Sigmoid colon (tissue), 7 donors: Measurements from ENCODE around the gene ZNF175. TPM values are rescaled to one million over a fixed set of nuclear protein-coding genes. Genes with fewer than 3 reads are reported as not detected.

Experiments
- polyA plus RNA-seq, 3 donors: library from polyadenylated mRNA; stranded (reverse); fragments of 200-250 nt; gene quantifications; one replicate each; pipeline ENCODE4 v1.2.3, GENCODE V29; 2013
- total RNA-seq, 4 donors: library from RNA; depleted of rRNA; stranded (reverse); fragments of >200 nt; gene quantifications; one replicate each; pipeline ENCODE4 v1.1.0, GENCODE V29; 2016
- donor health status: healthy with polysubstance abuse.
- donor health status: Bipolar disorder and iron deficiency.
- donor health status: healthy.

The ZNF175 gene
- total and polyA plus RNA-seq, 7 donors, result 1.4 to 5.8 (median 3.6) TPM

Other genes starting within 250 kb of the ZNF175 start
- 1 to 10 TPM in 1 of 4 donors, under 1 TPM in 3; 0.55 to 2.1 (median 0.70) TPM for gene VSIG10L, start 229.1 kb upstream of the ZNF175 start, total RNA-seq
- gene VSIG10L, start 229.1 kb upstream of the ZNF175 start, polyA plus RNA-seq, result 1 to 10 TPM; 1.2 to 1.9 (median 1.4) TPM
- gene ETFB, start 204.9 kb upstream of the ZNF175 start, total RNA-seq, result 100 to 1,000 TPM in 2 of 4 donors, 10 to 100 TPM in 2; 59.5 to 158 (median 88.3) TPM
- gene ETFB, start 204.9 kb upstream of the ZNF175 start, polyA plus RNA-seq, result 100 to 1,000 TPM; 170 to 361 (median 210) TPM
- gene CLDND2, start 202.3 kb upstream of the ZNF175 start, total RNA-seq, result not detected
- 1 to 10 TPM in 1 of 3 donors, under 1 TPM in 1, not detected in 1; 0.35 to 3.6 TPM for gene CLDND2, start 202.3 kb upstream of the ZNF175 start, polyA plus RNA-seq
- 1 to 10 TPM in 2 of 4 donors, not detected in 2; 1.2 to 3.0 TPM for gene NKG7, start 198.6 kb upstream of the ZNF175 start, total RNA-seq
- gene NKG7, start 198.6 kb upstream of the ZNF175 start, polyA plus RNA-seq, result 10 to 100 TPM in 1 of 3 donors, 1 to 10 TPM in 1, not detected in 1; 3.2 to 14.5 TPM
- gene LIM2, start 183.3 kb upstream of the ZNF175 start, total RNA-seq, result not detected
- gene LIM2, start 183.3 kb upstream of the ZNF175 start, polyA plus RNA-seq, result not detected
- gene C19orf84, start 180.7 kb upstream of the ZNF175 start, total RNA-seq, result not detected
- gene C19orf84, start 180.7 kb upstream of the ZNF175 start, polyA plus RNA-seq, result under 1 TPM in 1 of 3 donors, not detected in 2; 0.10 TPM
- gene SIGLEC10, start 153.6 kb upstream of the ZNF175 start, total RNA-seq, result 10 to 100 TPM in 1 of 4 donors, 1 to 10 TPM in 2, under 1 TPM in 1; 0.83 to 13.8 (median 2.5) TPM
- 10 to 100 TPM in 2 of 3 donors, 1 to 10 TPM in 1; 1.8 to 14.4 (median 11.8) TPM for gene SIGLEC10, start 153.6 kb upstream of the ZNF175 start, polyA plus RNA-seq
- gene SIGLEC8, start 112.8 kb upstream of the ZNF175 start, total RNA-seq, result under 1 TPM in 1 of 4 donors, not detected in 3; 0.36 TPM
- 1 to 10 TPM in 2 of 3 donors, under 1 TPM in 1; 0.60 to 4.9 (median 1.9) TPM for gene SIGLEC8, start 112.8 kb upstream of the ZNF175 start, polyA plus RNA-seq
- gene CEACAM18, start 92.7 kb upstream of the ZNF175 start, total RNA-seq, result not detected
- gene CEACAM18, start 92.7 kb upstream of the ZNF175 start, polyA plus RNA-seq, result not detected
- gene SIGLEC12, start 69.5 kb upstream of the ZNF175 start, total RNA-seq, result under 1 TPM in 1 of 4 donors, not detected in 3; 0.16 TPM
- gene SIGLEC12, start 69.5 kb upstream of the ZNF175 start, polyA plus RNA-seq, result 10 to 100 TPM in 1 of 3 donors, under 1 TPM in 1, not detected in 1; 0.86 to 11.6 TPM
- gene SIGLEC6, start 39.6 kb upstream of the ZNF175 start, total RNA-seq, result 1 to 10 TPM in 2 of 4 donors, under 1 TPM in 2; 0.55 to 2.1 (median 1.4) TPM
- gene SIGLEC6, start 39.6 kb upstream of the ZNF175 start, polyA plus RNA-seq, result under 1 TPM in 1 of 3 donors, not detected in 2; 0.64 TPM
- under 1 TPM; 0.36 to 0.68 (median 0.52) TPM for gene SIGLEC5, start 59.1 kb downstream of the ZNF175 start, total RNA-seq
- gene SIGLEC5, start 59.1 kb downstream of the ZNF175 start, polyA plus RNA-seq, result not detected
- 1 to 10 TPM in 2 of 4 donors, under 1 TPM in 1, not detected in 1; 0.55 to 6.1 (median 5.6) TPM for gene SIGLEC14, start 75.5 kb downstream of the ZNF175 start, total RNA-seq
- 10 to 100 TPM in 1 of 3 donors, 1 to 10 TPM in 2; 1.2 to 10.2 (median 5.3) TPM for gene SIGLEC14, start 75.5 kb downstream of the ZNF175 start, polyA plus RNA-seq
- 10 to 100 TPM; 19.9 to 45.7 (median 29.1) TPM for gene SPACA6, start 122.0 kb downstream of the ZNF175 start, total RNA-seq
- 1 to 10 TPM in 2 of 3 donors, not detected in 1; 3.0 to 4.8 TPM for gene SPACA6, start 122.0 kb downstream of the ZNF175 start, polyA plus RNA-seq
- 1 to 10 TPM in 1 of 4 donors, under 1 TPM in 2, not detected in 1; 0.49 to 3.1 (median 0.83) TPM for gene HAS1, start 152.7 kb downstream of the ZNF175 start, total RNA-seq
- 1 to 10 TPM in 1 of 3 donors, under 1 TPM in 2; 0.17 to 1.2 (median 0.46) TPM for gene HAS1, start 152.7 kb downstream of the ZNF175 start, polyA plus RNA-seq
- gene FPR1, start 180.6 kb downstream of the ZNF175 start, total RNA-seq, result 10 to 100 TPM in 1 of 4 donors, 1 to 10 TPM in 3; 2.8 to 15.9 (median 6.2) TPM
- gene FPR1, start 180.6 kb downstream of the ZNF175 start, polyA plus RNA-seq, result 10 to 100 TPM in 1 of 3 donors, 1 to 10 TPM in 2; 1.2 to 12.0 (median 4.6) TPM
- 1 to 10 TPM in 2 of 4 donors, under 1 TPM in 1, not detected in 1; 0.36 to 3.7 (median 1.2) TPM for gene FPR2, start 189.9 kb downstream of the ZNF175 start, total RNA-seq
- gene FPR2, start 189.9 kb downstream of the ZNF175 start, polyA plus RNA-seq, result 1 to 10 TPM in 2 of 3 donors, under 1 TPM in 1; 0.60 to 2.3 (median 1.4) TPM
- gene FPR3, start 223.9 kb downstream of the ZNF175 start, total RNA-seq, result 1 to 10 TPM; 1.6 to 6.7 (median 3.3) TPM
- gene FPR3, start 223.9 kb downstream of the ZNF175 start, polyA plus RNA-seq, result 10 to 100 TPM in 1 of 3 donors, 1 to 10 TPM in 2; 3.6 to 25.9 (median 6.1) TPM